PC-9 (cell line): ENCODE results near the gene SLC25A30.

Experiments
- EZH2 ChIP-seq: fragments of 200-600 bp; sonication (generic); IDR thresholded peaks from 2 replicates; pipeline ENCODE4 v1.8.0; 2017; ENCODE audit warnings: antibody characterized with exemption, low read depth
- TF ChIP-seq, protein P1 (sequence below): fragments of 200-600 bp; sonication (generic); conservative IDR thresholded peaks from 2 replicates; pipeline ENCODE4 v1.6.1; 2017; ENCODE audit warnings: mixed run types, antibody characterized with exemption, mild to moderate bottlenecking, moderate library complexity

DNA sequence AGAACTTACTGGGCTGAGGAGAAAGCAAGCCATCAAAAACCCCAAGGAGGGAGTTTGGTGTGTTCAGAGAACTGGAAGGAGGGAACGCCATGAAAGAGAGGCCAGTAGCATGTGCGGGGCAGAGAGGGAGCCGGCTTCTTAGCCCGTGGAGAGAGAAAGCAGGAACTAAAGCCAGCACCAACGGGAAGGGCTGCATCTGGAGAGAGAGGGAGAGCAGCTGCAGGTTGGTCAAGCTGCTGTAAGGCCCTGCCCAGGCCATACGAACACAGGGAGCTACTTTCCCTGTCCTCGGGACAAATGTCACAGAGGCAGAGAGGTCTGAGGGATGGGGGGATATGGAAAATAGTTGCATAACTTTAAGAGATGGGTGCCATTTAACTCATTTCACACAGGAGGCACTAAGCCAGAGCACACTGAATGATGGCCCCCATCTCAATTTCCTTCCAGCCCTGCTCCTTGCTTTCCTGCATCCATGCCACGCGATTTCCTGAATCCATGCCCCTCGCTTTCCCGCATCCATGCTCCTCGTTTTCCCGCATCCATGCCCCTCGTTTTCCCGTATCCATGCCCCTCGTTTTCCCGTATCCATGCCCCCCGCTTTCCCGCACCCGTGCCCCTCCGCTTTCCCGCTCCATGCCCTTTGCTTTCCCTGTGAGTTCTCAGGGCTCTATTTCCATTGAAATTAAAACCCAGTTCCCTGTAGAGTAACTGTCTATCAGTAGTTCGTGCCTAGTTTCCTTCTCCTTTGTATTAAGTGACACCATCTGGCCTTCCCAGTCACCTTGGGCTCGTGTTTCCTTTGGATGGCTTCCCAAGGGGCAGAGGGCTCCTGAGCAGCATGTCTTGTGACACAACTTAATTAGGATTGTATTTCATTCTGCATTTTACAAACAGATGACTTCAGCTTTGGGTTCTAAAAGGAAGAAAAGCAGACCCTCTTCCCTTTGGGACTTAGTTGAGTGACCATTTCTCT is 45.7 kb downstream of the SLC25A30 start:
- TF ChIP-seq, protein P1, sequence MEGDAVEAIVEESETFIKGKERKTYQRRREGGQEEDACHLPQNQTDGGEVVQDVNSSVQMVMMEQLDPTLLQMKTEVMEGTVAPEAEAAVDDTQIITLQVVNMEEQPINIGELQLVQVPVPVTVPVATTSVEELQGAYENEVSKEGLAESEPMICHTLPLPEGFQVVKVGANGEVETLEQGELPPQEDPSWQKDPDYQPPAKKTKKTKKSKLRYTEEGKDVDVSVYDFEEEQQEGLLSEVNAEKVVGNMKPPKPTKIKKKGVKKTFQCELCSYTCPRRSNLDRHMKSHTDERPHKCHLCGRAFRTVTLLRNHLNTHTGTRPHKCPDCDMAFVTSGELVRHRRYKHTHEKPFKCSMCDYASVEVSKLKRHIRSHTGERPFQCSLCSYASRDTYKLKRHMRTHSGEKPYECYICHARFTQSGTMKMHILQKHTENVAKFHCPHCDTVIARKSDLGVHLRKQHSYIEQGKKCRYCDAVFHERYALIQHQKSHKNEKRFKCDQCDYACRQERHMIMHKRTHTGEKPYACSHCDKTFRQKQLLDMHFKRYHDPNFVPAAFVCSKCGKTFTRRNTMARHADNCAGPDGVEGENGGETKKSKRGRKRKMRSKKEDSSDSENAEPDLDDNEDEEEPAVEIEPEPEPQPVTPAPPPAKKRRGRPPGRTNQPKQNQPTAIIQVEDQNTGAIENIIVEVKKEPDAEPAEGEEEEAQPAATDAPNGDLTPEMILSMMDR: no peak
- TF ChIP-seq EZH2: no peak
